OCI-LY7 (cell line): Measurements from ENCODE around the gene ZHX3. TPM values are rescaled to one million over a fixed set of nuclear protein-coding genes. Genes with fewer than 3 reads are reported as not detected.
"Not testable (repeated sequence)": the region's sequence is repeated elsewhere in the genome, so short reads cannot be mapped to it uniquely, and the experiment has no call there.

Source experiments
- BruUV-seq: library from RNA; stranded (reverse); fragments of 400-500 nt; replicated peaks from 2 replicates; lab custom pipeline; 2021; lab: Mats Ljungman, UMichigan
- CTCF ChIA-PET: fragments of 300-600 bp; sonication (Branson Sonifier 250); formaldehyde crosslinking; loops from one replicate; lab custom pipeline; 2022; ENCODE audit warnings: antibody characterized with exemption; ENCODE audit not compliant: unreplicated experiment; lab: Charles Lee
- POLR2A ChIA-PET: fragments of 300-600 bp; sonication (Branson Sonifier 250); formaldehyde crosslinking; loops from one replicate; lab custom pipeline; 2022; ENCODE audit warnings: antibody characterized with exemption; lab: Charles Lee
- DNase-seq: peaks from one replicate; pipeline ENCODE4 v3.0.0-alpha.2; 2015; ENCODE audit warnings: low spot score
- H2AFZ ChIP-seq: fragments of 200-600 bp; sonication (generic), shearing (Covaris generic); 2 replicates; pipeline ENCODE4 v1.6.1; 2014; ENCODE audit warnings: mild to moderate bottlenecking, antibody characterized with exemption, low read length, moderate library complexity
- H3K27ac ChIP-seq: fragments of 200-600 bp; sonication (generic); 2 replicates; pipeline ENCODE4 v1.5.1; 2014; ENCODE audit warnings: mixed run types, low read depth, mild to moderate bottlenecking, moderate library complexity, low read length, inconsistent platforms; ENCODE audit not compliant: poor library complexity, severe bottlenecking
- H3K36me3 ChIP-seq: fragments of 200-600 bp; sonication (generic); 2 replicates; pipeline ENCODE4 v1.6.1; 2014; ENCODE audit warnings: mild to moderate bottlenecking, antibody characterized with exemption, low read length, moderate library complexity, mixed read lengths; ENCODE audit not compliant: insufficient read depth
- H3K4me1 ChIP-seq: fragments of 200-600 bp; sonication (generic); 2 replicates; pipeline ENCODE4 v1.5.1; 2014; ENCODE audit warnings: mild to moderate bottlenecking, low read length; ENCODE audit not compliant: insufficient read depth, poor library complexity, severe bottlenecking
- H3K4me2 ChIP-seq: fragments of 200-600 bp; sonication (generic); 2 replicates; pipeline ENCODE4 v1.6.1; 2014; ENCODE audit warnings: mild to moderate bottlenecking, low read length
- H3K4me3 ChIP-seq: fragments of 200-600 bp; sonication (generic); 2 replicates; pipeline ENCODE4 v1.5.1; 2014; ENCODE audit warnings: mild to moderate bottlenecking, low read depth, low read length; ENCODE audit not compliant: poor library complexity, severe bottlenecking
- H3K79me2 ChIP-seq: fragments of 200-600 bp; sonication (generic); 2 replicates; pipeline ENCODE4 v1.6.1; 2016; ENCODE audit warnings: low read depth, mild to moderate bottlenecking, low read length, moderate library complexity, mixed read lengths; ENCODE audit not compliant: insufficient read depth
- H3K9me2 ChIP-seq: fragments of 200-600 bp; sonication (generic); 2 replicates; pipeline ENCODE4 v1.6.1; 2016; ENCODE audit warnings: mild to moderate bottlenecking, low read length, mixed read lengths; ENCODE audit not compliant: insufficient read depth
- H3K9me3 ChIP-seq: fragments of 200-600 bp; sonication (generic); 2 replicates; pipeline ENCODE4 v1.6.1; 2014; ENCODE audit warnings: mild to moderate bottlenecking, mixed run types, low read length, mixed read lengths
- H4K20me1 ChIP-seq: fragments of 200-600 bp; sonication (generic); 2 replicates; pipeline ENCODE4 v1.6.1; 2014; ENCODE audit warnings: mild to moderate bottlenecking, antibody characterized with exemption, low read length, moderate library complexity, mixed read lengths; ENCODE audit not compliant: insufficient read depth
- EZH2phosphoT487 ChIP-seq: fragments of 200-600 bp; sonication (generic); IDR thresholded peaks from 2 replicates; pipeline ENCODE4 v1.6.1; 2018; ENCODE audit warnings: low read depth, borderline replicate concordance, mild to moderate bottlenecking, mixed run types, antibody characterized with exemption, low read length, moderate library complexity, mixed read lengths
- intact Hi-C: fragments of 100-400 bp; cut with micrococcal nuclease; formaldehyde crosslinking; loops from one replicate; pipeline ENCODE4 v1.10.0; 2022; ENCODE audit not compliant: unreplicated experiment
- total RNA-seq, 2 experiments: library from RNA; depleted of rRNA in 1 of 2; stranded (reverse); fragments of >200 nt in 1 of 2; shearing (Covaris generic) in 1 of 2; gene quantifications; 2 replicates each; pipeline ENCODE4 v1.2.3, GENCODE V29; 2014 to 2022
- TF ChIP-seq, protein P1 (sequence below): fragments of 200-600 bp; sonication (generic); conservative IDR thresholded peaks from 2 replicates; pipeline ENCODE4 v1.5.1; 2014; ENCODE audit warnings: mild to moderate bottlenecking, antibody characterized with exemption, low read length, moderate library complexity, mixed read lengths

The ZHX3 gene
- total RNA-seq, 2 experiments from 2014 or later: 5.8 to 16.9 TPM

DNA sequence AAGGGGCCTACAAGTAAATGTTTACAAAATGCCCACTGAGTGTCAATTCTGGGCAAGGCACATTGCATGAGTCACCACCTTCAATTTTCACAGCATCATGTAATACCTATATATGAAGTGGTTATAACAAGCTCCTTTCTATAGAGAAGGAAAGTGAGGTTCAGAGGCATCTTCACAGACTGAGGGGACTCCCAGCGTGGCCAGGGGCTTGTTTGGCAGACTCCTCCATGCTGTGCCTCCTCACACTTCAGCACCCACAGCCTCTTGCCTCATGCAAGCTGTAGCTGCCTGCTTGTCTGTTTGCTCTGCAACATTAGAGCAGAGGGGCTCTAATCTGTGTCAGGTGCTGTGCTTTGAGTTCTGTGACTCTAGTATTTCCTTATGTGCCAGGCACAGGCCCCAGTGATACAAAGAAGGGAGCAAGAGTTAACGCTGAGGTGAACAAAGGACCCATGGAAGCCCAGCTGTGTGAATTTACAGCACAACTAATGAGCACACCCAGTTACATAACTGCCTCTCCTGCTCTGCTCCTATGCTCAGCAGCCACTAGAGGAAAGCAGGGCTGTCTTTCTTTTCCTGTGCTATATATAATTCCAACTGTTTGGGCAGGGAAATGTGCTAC is 72.3 kb downstream of the ZHX3 start:
- no peaks in the 10 kb centered on the region for H3K9me2 ChIP-seq
- TF ChIP-seq, protein P1, sequence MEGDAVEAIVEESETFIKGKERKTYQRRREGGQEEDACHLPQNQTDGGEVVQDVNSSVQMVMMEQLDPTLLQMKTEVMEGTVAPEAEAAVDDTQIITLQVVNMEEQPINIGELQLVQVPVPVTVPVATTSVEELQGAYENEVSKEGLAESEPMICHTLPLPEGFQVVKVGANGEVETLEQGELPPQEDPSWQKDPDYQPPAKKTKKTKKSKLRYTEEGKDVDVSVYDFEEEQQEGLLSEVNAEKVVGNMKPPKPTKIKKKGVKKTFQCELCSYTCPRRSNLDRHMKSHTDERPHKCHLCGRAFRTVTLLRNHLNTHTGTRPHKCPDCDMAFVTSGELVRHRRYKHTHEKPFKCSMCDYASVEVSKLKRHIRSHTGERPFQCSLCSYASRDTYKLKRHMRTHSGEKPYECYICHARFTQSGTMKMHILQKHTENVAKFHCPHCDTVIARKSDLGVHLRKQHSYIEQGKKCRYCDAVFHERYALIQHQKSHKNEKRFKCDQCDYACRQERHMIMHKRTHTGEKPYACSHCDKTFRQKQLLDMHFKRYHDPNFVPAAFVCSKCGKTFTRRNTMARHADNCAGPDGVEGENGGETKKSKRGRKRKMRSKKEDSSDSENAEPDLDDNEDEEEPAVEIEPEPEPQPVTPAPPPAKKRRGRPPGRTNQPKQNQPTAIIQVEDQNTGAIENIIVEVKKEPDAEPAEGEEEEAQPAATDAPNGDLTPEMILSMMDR: no peak
- TF ChIP-seq EZH2phosphoT487: no peak
- H3K4me2 ChIP-seq: no peak overlapping the region
- ChIA-PET CTCF (no interaction called here), POLR2A (no interaction called here)
- intact Hi-C loops: no loop called here
- no peak for DNase-seq
- H3K36me3 ChIP-seq: no peaks in the 10 kb centered on the region
- H3K4me1 ChIP-seq: peaks cover 16% of the 10 kb centered on the region
- BruUV-seq: no TSS peak
- H3K4me3 ChIP-seq: no peak overlapping the region
- H3K27ac ChIP-seq: no peak overlapping the region
- H4K20me1 ChIP-seq: no peaks in the 10 kb centered on the region
- H2AFZ ChIP-seq: no peak overlapping the region
- no peaks in the 10 kb centered on the region for H3K79me2 ChIP-seq
- no peaks in the 10 kb centered on the region for H3K9me3 ChIP-seq

GRCh38 chr20:41242807-41243206 is 74.7 kb downstream of the ZHX3 start:
- BruUV-seq: no TSS peak
- H2AFZ ChIP-seq: no peak overlapping the region
- POLR2A ChIA-PET: interaction anchor here (0.6 to 2.0 kb wide), 3 partner anchors 8 to 68 kb away, joined by 3 to 4 read pairs (median 3); no protein-coding TSS in a partner anchor
- CTCF ChIA-PET: interaction anchor here (0.5 kb wide), 1 partner anchor 21 kb away, joined by 3 read pairs; no protein-coding TSS in a partner anchor
- TF ChIP-seq EZH2phosphoT487: no peak
- TF ChIP-seq, protein P1: no peak
- H4K20me1 ChIP-seq: no peaks in the 10 kb centered on the region
- no peak for DNase-seq
- H3K4me2 ChIP-seq: no peak overlapping the region
- no peak overlapping the region for H3K4me3 ChIP-seq
- H3K4me1 ChIP-seq: no peaks in the 10 kb centered on the region
- intact Hi-C loops: no loop called here
- no peaks in the 10 kb centered on the region for H3K9me3 ChIP-seq
- no peak overlapping the region for H3K27ac ChIP-seq
- no peaks in the 10 kb centered on the region for H3K9me2 ChIP-seq
- no peaks in the 10 kb centered on the region for H3K79me2 ChIP-seq
- H3K36me3 ChIP-seq: no peaks in the 10 kb centered on the region

DNA sequence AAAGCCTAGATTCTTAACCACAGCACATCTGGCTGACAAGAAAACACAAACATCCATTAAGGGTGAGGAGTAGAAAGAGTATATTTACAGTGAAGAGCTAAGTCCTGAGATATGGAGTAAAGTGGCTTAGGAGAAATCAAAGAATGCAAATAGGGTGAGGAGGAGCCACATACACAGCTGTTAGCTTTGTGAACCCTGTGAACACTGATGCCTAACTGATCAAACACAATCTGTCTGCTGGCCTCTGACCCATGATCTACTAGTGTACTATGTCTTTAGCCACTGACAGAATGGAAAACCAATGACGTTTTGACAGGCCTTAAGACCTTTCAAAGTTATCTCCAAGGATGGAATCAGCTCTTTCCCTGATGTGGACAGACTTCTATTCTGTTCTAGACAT is 75.2 kb downstream of the ZHX3 start:
- no TSS peak for BruUV-seq
- Histone ChIP-seq H3K4me1 (no peaks in the 10 kb centered on the region), H3K4me3 (no peak overlapping the region), H2AFZ (no peak overlapping the region), H3K9me3 (no peaks in the 10 kb centered on the region), H3K9me2 (no peaks in the 10 kb centered on the region), H3K79me2 (no peaks in the 10 kb centered on the region), H3K4me2 (no peak overlapping the region), H4K20me1 (no peaks in the 10 kb centered on the region), H3K36me3 (no peaks in the 10 kb centered on the region), H3K27ac (no peak overlapping the region)
- DNase-seq: no peak
- TF ChIP-seq, protein P1: no peak
- no peak for TF ChIP-seq EZH2phosphoT487
- ChIA-PET CTCF (interaction anchor here (0.5 kb wide), 1 partner anchor 67 kb away, joined by 3 read pairs; no protein-coding TSS in a partner anchor), POLR2A (interaction anchor here (1.0 to 2.0 kb wide), 3 partner anchors 9 to 57 kb away, joined by 3 to 4 read pairs (median 3); no protein-coding TSS in a partner anchor)
- intact Hi-C loops: no loop called here

- H3K27ac ChIP-seq, intact Hi-C loops, H2AFZ ChIP-seq, DNase-seq, H3K36me3 ChIP-seq, H3K79me2 ChIP-seq, CTCF ChIA-PET, BruUV-seq, H3K9me2 ChIP-seq, H3K4me1 ChIP-seq, H3K9me3 ChIP-seq, H3K4me2 ChIP-seq, H3K4me3 ChIP-seq, H4K20me1 ChIP-seq, POLR2A ChIA-PET: not testable (repeated sequence)
These were observed 80.3 kb downstream of the ZHX3 start for GRCh38 chr20:41237233-41237632.
